A549 treated with DMSO at 1 μM for 4 hours (cell line): Measurements from ENCODE around the gene ELL2. TPM values are rescaled to one million over a fixed set of nuclear protein-coding genes. Genes with fewer than 3 reads are reported as not detected.

ENCODE experiments used
- total RNA-seq: library from RNA; stranded (reverse); fragments of 200-300 nt; extraction: Qiagen RNA extraction; gene quantifications from 5 replicates; pipeline ENCODE4 v1.2.3, GENCODE V29; 2022; ENCODE audit warnings: low read depth

The ELL2 gene
- total RNA-seq, result 11.3 to 18.1 TPM (median 12.5 TPM) in 5 replicates

DNA sequence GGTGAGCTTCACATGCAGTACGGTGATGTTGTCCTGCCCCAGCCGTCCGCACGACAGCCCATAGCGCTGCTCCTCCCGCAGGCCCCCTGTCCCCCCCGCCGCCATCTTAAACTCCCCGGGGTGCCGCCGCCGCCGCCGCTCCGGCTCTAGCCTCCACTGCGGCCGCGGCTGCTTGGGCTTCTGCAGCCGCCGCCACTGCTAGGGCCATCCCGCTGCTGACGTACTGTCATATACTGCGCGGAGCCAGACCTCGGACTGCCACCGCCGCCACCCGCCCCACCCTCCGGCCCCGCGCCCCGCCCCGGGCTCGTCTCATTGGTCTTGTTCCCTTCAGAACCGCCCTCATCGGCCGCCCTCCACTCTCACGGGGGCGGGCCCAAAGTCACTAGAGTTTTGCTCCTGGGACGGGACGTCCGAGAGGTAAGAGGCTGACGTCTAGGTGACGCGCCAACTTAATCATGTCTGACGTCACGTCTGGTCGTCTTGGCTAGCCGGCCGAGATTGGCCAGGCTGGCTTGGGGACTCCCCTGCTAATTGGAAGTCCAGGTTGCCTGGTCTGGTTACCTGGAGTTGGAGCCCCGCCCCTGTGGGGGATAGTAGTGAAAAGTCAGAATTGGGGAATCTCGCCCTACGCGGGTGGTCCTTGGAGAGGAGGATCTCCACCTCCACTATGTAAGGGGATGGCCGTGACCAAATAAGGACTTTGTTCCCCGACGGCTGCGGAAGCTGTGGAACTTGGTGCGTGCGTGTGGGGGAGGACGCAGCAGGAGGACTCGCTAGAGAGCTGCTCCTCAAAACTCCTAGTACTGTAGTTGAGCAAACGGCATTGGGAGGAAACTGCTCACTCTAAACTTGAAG, at the start of gene ELL2:
Gene ELL2 (minus strand): TSS at position 235 of the 858 bp plus-strand sequence. CDS start 130 bp downstream, at position 105.

Other genes with a start within 250 kb of the ELL2 start
- 7.3 to 9.3 TPM (median 8.0 TPM) in 5 replicates for gene RHOBTB3, start 230.5 kb downstream of the ELL2 start, total RNA-seq
- gene GLRX, start 139.1 kb downstream of the ELL2 start, total RNA-seq, result 43.9 to 74.3 TPM (median 52.1 TPM) in 5 replicates